CD4-positive, alpha-beta T cell treated with Interleukin-4 for 1 hour (primary cell): ENCODE results near the gene ATP9B.

ENCODE experiments used
- DNase-seq, 2 donors: peaks; one replicate each; pipeline ENCODE4 v3.0.0-alpha.2; 2020 to 2022

ATP9B gene, protein sequence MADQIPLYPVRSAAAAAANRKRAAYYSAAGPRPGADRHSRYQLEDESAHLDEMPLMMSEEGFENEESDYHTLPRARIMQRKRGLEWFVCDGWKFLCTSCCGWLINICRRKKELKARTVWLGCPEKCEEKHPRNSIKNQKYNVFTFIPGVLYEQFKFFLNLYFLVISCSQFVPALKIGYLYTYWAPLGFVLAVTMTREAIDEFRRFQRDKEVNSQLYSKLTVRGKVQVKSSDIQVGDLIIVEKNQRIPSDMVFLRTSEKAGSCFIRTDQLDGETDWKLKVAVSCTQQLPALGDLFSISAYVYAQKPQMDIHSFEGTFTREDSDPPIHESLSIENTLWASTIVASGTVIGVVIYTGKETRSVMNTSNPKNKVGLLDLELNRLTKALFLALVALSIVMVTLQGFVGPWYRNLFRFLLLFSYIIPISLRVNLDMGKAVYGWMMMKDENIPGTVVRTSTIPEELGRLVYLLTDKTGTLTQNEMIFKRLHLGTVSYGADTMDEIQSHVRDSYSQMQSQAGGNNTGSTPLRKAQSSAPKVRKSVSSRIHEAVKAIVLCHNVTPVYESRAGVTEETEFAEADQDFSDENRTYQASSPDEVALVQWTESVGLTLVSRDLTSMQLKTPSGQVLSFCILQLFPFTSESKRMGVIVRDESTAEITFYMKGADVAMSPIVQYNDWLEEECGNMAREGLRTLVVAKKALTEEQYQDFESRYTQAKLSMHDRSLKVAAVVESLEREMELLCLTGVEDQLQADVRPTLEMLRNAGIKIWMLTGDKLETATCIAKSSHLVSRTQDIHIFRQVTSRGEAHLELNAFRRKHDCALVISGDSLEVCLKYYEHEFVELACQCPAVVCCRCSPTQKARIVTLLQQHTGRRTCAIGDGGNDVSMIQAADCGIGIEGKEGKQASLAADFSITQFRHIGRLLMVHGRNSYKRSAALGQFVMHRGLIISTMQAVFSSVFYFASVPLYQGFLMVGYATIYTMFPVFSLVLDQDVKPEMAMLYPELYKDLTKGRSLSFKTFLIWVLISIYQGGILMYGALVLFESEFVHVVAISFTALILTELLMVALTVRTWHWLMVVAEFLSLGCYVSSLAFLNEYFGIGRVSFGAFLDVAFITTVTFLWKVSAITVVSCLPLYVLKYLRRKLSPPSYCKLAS

DNA sequence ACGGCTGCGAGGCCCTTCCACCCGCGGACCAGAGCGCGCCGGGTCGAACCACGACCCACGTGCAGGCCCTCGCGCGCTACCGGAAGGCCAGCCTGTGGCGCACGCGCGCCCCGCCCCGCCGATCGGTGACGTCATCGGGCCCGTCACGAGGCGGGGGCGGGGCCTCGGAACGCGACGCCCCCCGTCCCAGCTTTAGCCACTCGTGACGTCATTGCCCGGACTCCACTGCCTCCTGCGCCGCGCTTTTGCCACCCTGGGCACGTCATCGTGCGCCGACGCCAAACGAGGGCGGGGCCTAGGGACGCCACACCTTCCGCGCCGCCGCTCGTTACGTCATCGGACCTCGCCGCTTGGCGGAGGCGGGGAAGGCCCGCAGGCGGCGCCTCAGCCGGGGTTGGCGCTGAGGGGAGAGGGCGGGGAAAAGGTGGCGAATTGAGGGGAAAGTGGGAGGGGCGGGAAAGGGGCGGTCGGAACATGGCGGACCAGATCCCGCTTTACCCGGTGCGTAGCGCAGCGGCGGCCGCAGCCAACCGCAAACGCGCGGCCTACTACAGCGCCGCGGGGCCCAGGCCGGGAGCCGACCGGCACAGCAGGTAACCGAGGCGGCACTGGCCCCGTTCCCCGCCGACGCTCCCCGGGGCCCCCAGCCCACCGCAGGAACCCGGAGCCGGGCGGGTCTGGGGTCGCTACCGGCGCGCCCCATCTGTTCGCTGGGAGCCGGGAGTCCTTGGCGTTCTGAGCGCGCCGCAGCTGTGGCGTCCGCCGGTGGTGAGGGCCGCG lies at the start of gene ATP9B:
Gene ATP9B (plus strand): TSS at position 458 of the 780 bp plus-strand sequence. CDS start 17 bp downstream, at position 475.
- peak; percentile 98 to 99 for DNase-seq

DNA sequence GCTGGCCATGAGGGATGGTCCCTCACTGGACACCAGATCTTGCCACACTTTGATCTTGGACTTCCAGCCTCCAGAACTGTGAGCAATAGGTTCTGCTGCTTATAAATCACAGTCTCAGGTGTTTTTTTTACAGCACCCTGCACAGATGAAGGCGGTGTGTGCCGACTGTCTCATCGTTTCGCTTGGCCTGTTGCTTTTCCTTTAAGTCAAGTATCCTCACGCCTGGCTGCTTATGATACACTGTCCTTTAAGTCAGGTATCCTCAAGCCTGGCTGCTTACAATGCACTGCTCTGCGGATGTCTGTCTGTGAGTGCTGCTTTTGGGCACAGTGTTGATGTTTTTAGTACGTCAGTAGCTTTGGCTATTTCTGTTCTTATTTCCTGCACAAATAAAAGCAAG lies 49.3 kb upstream of the ATP9B start:
- no peak for DNase-seq

DNA sequence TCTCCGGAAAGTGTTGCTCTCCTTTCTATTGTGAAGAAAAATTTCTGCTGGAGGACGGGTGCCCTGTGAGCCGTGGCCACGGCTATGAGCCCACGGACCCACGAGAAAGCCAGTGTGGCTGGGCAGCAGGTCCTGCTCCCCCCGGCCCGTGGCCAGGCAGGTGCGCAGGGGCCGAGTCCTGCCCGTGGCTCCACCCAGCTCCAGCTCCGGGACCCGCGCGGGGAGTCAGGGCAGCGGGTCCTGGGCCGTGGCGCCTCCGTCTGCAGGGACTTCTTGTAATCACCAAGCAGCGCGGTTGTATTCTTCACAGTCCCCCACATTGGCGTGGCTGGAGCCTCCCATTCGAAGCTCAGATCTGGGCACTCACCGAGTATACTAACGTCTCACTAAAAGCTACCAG lies 46.6 kb upstream of the ATP9B start:
- DNase-seq, result no peak

DNA sequence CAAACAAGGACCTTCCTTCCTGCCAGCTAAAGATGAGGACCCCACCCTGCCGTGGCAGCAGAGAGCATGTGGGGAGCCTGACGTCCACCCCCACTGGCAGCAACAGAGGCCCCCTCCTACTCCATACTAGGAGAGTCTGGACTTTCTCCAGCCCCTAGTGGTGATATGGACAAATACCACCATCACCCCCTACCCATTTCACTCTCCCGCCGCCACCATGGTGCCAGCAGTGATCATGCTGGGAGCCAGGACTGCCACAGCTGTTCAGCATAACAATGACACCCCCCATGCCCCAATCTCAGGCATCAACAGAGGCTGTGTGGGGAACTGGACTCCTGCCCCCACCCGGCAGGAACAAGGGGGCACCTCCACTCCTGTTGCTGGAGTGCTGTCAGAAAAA lies 42.7 kb upstream of the ATP9B start:
- DNase-seq, result no peak

DNA sequence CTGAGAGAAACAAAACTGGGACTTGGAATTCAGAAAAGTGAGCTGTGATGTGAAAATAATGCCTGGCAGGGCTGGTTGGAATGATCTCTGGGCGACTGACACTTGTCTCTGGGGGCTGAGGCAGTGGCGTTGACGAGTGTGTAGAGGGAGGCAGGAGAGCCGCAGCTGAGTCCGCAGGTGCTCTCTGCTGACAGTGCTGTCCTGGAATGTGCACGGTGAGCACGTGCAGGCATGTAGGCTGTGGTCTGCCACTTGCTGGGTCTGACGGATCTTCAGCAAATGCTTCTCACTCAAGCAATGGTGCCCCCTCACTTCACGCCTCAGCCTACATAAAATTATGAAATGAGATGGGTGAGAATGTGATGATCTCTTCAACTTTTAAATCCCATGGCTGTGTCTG lies 38.5 kb upstream of the ATP9B start:
- DNase-seq, result no peak

DNA sequence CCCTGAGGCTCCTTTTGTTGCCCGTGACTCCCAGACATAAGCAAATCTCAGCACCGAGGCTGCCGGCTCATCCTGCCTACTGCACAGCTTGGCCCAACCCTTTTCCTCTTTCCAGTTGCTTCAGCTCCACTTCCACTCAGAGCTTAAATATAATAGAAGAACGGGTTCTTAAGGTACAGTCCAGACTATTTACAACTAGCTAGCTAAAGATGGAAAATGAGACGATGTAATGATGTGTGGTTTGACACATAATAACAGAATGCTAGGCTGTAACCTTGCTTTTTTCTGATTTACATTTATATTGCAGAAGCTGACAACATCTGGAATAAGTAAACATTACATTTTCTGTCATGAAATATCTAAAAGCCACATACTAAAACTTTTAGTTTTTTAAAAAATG lies 26.9 kb upstream of the ATP9B start:
- no peak for DNase-seq

DNA sequence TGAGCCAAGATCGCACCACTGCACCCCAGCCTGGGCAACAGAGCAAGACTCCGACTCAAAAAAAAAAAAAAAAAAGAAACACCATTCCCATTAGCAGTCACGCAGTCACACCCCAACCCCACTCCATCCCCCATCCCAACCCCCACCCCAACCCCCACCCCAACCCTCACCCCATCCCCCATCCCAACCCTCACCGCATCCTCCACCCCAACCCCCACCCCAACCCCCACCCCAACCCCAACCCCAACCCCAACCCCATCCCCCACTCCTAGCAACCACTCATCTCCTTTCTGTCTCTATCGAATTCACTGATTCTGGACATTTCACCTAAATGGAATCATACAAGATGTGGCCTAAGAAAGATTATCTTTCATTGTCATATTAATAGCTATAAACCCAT lies 25.9 kb upstream of the ATP9B start:
- DNase-seq, result no peak

DNA sequence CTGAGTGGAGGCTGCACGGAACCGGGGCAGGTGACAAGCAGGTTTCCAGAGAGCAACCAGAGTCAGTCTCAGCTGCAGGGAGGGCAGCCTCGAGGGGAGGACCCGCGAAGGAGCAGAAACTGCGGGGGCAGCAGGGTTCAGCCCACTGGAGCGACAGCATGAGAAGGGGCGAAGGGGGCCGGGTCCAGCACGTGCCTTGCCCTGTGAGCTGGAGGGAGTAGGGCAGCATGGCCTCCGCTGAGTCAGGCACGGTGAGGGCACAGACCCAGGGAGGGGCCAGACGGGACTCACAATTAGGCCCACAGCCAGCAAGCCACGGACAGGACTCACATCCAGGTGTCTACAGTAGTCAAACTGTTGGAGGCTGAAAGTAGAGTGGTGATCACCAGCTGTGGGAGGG lies 22.7 kb upstream of the ATP9B start:
- DNase-seq, result no peak

DNA sequence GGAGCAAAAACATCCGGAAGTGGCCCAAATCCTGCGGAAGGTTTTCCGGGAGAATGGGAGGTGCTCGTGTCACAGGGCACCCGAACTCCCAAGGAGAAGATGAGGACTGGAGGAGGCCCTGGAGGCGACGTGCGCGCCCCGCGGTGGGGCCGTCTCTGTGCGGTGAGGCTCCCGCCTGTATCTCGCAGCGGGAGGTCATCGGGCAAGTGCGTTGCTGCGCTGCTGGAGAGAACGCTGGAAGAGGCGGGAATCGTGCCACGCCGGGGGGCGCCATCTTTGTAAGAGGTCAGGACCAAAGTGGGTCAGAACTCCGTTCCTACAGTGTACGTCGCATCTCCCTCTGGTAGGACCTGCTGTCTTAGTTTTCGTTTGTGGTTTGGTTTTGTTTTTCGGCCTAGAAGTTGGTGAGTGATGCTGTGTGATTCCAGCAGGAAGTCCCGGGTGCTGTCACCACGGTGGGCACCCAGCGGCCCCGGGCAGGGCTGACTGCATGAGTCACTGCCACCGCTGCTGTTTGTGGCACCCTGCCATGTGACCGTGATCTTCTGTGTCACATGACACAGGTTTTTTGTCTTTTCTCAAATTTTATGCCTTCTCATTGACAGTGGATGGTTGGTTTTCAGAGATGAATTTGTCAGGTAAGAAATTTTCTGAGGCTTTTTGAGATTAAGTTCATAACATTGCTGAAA lies 21.5 kb upstream of the ATP9B start:
- DNase-seq, result no peak

DNA sequence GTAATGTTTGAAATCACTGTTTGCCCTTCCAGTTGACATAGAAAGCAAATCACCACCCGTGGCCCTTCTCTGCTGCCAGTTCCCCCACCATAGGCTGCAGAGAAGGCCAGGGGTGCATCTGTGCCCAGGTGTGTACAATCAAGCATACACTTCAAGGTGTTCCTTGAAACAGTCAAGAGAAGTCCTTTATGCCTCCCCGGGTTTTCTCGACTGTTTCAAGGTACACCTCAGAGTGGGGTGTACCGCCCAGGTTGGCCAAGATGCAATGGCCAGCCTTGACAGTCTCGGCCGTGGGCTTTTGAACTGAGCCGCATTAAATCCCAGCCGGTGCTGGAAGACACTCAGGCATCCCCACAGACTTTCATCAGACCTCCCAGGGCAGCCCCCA lies 21.0 kb upstream of the ATP9B start:
- DNase-seq, result no peak

DNA sequence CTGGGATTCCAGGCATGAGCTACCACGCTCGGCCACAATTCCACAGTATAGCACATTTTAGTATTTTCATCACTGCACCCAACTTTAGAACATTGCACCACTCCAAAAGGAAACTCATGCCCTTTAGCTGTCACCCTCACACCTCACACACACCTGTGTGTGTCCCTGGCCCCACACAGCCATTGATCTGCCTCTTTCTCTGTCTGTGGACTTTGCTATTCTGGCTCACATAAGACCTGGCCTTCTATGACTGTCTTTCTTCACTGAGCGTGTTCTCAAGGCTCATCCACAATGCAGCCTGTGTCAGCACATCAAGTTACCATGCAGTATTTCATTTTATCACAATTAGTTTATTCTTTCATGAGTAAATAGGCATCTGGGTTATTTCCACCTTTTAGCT lies 19.7 kb upstream of the ATP9B start:
- DNase-seq, result no peak

DNA sequence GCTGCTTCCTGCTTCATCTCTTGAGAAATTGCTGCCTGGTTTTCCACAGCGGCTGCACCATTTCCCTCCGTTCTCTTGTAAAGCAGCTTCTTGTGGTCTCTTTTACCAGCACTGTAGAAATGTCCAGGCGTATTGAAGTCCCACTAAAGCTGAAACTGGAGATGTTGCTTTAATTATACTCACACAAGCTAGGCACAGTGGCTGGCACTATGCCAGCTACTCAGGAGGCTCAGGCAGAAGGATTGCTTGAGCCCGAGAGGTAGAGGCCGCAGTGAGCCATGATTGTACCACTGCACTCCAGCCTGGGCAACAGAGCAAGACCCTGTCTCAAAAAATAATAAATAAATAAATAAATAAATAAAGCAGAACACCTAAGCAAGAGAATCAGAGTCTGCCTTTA lies 19.2 kb upstream of the ATP9B start:
- no peak for DNase-seq

DNA sequence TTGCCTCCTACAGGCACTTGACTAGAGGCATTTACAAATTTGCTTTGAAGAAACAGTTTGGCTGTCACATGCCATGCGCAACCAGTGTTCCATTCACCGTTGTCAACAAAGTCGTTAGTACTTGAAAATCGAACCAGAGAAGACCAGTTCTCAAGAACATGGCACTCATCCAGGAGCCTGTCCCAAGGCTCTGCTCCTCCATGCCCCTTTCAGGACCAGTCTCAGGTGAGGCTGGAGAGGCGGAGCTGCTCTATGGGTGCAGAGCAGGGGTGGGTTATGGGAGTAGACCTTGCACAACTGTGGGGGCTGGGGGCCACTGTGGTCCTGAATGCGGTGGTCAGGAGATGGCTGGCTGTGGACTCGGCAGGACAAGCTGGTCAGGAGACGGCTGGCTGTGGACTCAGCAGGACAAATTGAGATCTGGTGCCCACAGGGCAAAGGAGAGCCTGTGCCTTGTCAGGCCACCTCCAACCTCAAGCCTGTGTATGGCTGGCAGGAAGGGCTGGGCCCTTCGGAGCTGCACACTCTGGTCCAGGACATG lies 12.3 kb upstream of the ATP9B start:
- DNase-seq, result no peak

DNA sequence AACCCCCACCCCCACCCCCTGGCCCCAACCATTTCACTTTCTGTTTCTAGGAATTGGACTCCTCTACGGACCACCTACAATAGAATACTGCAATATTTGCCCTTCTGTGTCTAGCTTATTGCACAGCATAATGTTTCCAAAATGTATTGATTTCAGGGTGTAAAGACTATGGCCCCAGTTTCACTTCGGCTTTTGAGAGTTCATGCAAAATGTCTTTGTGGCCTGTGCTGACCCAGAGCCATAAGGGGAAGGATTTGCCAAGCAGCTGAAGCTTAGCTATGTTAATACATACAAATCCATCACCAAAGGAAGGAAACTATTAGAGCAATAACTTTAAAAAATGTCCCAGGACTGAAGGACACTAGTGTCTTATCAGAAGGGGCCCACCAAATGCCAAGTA lies 11.2 kb upstream of the ATP9B start:
- no peak for DNase-seq

DNA sequence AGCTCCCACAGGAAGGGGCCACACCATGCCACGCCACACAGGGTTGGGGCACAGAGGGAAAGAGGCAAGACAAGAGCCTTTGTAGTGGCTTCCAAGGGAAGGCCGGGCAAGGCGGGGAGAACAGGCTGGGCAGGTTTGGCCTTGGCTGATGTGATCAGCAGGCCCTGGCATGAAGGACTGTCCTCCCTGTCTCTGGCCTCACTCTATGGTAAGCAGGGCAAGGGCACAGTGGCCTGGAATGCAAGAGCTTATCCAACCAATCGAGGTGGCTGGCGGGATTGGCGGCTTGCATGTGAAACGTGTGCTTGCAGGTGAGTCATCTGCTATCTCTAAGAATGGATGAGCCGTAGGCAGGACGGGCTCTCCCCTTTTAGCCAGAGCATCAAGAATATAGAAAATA lies 6.4 kb upstream of the ATP9B start:
- no peak for DNase-seq

DNA sequence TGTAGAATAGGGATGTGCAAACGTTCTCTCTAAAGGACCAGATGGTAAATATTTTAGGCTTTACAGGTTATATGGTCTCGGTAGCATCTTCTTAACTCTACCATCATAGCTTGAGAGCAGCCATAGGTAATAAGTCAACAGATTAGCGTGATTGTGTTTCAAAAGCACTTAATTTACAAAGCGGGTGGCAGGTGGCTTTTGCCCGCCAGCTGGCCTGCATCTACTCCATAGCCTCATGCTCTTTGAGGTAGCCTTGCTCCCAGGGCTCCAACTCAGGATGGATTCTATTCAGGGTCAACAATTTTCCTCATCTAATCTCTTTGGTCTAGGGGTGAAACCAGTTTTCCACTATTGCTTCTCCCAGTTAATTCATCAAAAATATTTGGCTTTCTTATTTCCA lies 5.0 kb upstream of the ATP9B start:
- no peak for DNase-seq

DNA sequence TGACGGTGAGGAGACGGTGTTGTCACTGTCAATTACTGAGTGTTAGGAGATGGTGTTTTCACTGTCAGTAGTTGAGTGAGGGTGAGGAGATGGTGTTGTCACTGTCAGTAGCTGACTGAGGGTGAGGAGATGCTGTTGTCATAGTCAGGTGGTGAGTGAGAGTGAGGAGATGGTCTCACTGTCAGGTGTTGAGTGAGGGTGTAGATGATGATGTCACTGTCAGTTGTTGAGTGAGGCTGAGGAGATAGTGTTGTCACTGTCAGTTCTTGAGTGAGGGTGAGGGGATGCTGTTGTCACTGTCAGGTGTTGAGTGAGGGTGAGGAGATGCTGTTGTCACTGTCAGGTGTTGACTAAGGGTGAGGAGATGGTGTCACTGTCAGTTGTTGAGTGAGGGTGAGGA lies 3.4 kb upstream of the ATP9B start:
- DNase-seq, result no peak

DNA sequence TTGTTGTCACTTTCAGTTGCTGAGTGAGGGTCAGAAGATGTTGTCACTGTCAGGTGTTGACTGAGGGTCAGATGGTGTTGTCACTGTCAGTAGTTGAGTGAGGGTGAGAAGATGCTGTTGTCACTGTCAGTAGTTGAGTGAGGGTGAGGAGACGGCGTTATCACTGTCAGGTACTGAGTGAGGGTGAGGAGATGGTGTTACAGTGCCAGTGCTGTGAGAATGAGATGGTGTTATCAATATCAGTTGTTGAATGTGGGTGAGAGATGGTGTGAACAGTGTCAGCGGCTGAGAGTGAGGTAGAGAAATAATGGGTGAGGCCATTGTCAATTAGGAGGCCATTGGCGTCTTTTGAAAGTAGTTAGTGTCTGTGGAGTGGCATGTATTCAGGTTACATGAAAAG lies 1.6 kb upstream of the ATP9B start:
- DNase-seq, result peak in 1 of 2 donors; percentile 19

DNA sequence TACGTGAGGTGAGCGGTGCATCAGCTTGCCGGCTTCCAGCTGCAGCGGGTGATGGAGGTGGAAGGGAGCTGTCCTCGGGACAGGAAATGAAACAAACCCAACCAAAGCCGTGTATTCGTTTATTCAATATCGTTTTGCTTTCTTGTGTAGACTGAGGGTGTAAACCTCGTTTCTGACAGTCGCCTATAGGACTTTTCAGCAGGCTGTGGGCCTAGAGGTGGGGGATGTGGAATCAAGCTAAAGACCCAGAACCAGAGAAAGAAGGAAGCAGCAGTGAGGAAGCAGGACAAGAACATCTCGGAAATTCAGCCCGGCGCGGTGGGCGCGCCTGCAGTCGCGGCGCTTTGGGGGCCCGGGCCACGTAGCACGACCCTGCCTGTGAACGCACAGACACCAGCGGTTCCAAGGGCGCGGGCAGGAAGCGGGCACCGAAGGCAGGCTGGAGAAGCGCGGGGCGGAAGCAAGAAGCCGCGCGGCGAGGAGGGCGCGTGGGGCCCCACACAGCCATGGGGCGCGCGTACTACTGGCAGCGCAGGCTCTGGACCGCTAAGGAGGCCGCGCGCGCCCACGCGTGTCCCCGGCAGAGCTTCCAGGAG lies 755 bp upstream of the ATP9B start:
- DNase-seq, result peak in 1 of 2 donors; percentile 61

DNA sequence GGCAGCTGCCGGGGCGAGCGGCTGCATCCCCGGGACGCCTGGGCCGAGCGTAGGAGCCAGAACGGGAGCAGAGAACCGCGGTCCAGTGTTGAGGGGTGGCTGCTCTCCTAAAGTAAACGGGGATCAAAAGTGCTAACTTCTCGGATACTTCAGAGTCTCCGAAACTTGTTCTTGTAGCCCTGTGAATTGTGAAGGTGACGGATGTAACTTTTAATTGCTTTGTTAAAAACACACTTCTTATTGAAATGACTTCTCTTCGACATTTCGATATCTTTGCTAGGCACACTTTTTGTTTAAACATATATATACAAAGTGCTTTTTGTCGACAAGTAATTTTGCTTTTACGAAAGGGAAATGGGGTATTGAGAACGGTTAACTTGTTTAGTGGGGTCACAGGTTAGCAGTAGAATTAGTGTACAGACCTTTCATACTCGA lies 540 bp downstream of the ATP9B start:
- DNase-seq, result no peak

DNA sequence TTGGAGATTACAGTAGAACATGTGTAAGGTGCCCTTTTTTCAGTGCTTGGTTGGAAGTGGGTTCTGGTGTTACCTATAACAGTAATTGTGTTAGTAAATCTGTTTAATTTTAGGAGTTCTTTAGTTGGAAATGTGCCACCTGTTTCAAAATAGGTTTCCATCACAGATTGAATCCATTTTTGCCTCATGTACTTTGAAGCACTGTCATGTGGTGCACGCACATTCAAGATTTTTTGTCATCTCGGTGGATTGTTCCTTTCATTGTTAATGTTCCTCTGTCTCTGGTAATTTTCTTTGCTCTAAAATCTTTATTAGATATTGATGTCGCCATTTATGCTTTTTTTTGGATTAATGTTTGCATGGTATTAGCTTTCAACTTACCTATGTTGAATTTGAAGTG lies 1.3 kb downstream of the ATP9B start:
- DNase-seq, result no peak
